BJ (cell line): ENCODE results near the gene ZSCAN18. TPM values are rescaled to one million over a fixed set of nuclear protein-coding genes. Genes with fewer than 3 reads are reported as not detected.

Source experiments
- CTCF ChIA-PET: fragments of 350-600 bp; formaldehyde crosslinking; extraction: SDS; loops from one replicate; lab custom pipeline; 2021; ENCODE audit warnings: antibody characterized with exemption, inconsistent platforms; lab: Yijun Ruan, JAX
- POLR2A ChIA-PET: fragments of 300-600 bp; sonication (Branson Sonifier 250); formaldehyde crosslinking; extraction: SDS; loops from one replicate; lab custom pipeline; 2021; ENCODE audit warnings: antibody characterized with exemption; lab: Charles Lee
- DNase-seq: peaks from one replicate; pipeline ENCODE4 v3.0.0-alpha.2; 2011; ENCODE audit warnings: low read depth
- H3K27me3 ChIP-seq: 2 replicates; pipeline ENCODE4 v1.6.0; 2011; ENCODE audit warnings: low read length; ENCODE audit not compliant: control insufficient read depth, insufficient read depth
- H3K36me3 ChIP-seq: 2 replicates; pipeline ENCODE4 v1.5.1; 2011; ENCODE audit warnings: low read length; ENCODE audit not compliant: control insufficient read depth, insufficient read depth
- H3K4me3 ChIP-seq: 2 replicates; pipeline ENCODE4 v1.5.1; 2011; ENCODE audit warnings: low read depth, mild to moderate bottlenecking, control low read depth, low read length
- polyA plus RNA-seq: library from polyadenylated mRNA; depleted of rRNA; stranded (reverse); fragments of >200 nt; gene quantifications from 2 replicates; pipeline ENCODE4 v1.2.3, GENCODE V29; 2011
- TF ChIP-seq, protein P1 (sequence below): IDR thresholded peaks from 2 replicates; pipeline ENCODE4 v1.5.1; 2011; ENCODE audit warnings: low read depth, mild to moderate bottlenecking, control low read depth, inconsistent platforms, low read length, moderate library complexity; ENCODE audit not compliant: insufficient read depth

ZSCAN18 gene
- polyA plus RNA-seq, 1 experiment: 18.5 TPM

DNA sequence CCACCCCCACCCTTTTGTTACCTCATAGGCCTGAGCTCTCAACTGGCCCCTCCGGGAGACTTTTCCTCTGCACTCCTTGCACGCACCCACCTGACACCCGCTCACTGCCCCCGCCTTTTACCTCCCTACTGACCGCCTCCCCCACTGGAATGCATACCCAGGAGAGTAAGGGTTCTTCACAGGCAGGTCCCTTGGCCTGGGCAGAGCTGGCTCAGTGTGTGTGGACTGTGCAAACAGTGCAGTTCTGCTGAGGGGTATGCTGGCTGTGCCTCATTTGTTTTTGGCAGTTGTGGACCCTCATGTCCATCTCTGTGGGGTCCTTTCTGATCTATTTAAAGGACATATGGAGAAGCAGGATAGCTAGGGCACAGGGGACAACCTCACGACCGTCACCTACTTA is 5.0 kb downstream of the ZSCAN18 start:
- TF ChIP-seq, protein P1, sequence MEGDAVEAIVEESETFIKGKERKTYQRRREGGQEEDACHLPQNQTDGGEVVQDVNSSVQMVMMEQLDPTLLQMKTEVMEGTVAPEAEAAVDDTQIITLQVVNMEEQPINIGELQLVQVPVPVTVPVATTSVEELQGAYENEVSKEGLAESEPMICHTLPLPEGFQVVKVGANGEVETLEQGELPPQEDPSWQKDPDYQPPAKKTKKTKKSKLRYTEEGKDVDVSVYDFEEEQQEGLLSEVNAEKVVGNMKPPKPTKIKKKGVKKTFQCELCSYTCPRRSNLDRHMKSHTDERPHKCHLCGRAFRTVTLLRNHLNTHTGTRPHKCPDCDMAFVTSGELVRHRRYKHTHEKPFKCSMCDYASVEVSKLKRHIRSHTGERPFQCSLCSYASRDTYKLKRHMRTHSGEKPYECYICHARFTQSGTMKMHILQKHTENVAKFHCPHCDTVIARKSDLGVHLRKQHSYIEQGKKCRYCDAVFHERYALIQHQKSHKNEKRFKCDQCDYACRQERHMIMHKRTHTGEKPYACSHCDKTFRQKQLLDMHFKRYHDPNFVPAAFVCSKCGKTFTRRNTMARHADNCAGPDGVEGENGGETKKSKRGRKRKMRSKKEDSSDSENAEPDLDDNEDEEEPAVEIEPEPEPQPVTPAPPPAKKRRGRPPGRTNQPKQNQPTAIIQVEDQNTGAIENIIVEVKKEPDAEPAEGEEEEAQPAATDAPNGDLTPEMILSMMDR: no peak
- Histone ChIP-seq H3K27me3 (no peaks in the 10 kb centered on the region), H3K36me3 (no peaks in the 10 kb centered on the region; the same call in 1 of the 2 replicates), H3K4me3 (no peak overlapping the region)
- no peak for DNase-seq
- CTCF ChIA-PET: interaction anchor here (0.6 kb wide), 1 partner anchor 394 kb away, joined by 3 read pairs; no protein-coding TSS in a partner anchor
- POLR2A ChIA-PET: no interaction called here

DNA sequence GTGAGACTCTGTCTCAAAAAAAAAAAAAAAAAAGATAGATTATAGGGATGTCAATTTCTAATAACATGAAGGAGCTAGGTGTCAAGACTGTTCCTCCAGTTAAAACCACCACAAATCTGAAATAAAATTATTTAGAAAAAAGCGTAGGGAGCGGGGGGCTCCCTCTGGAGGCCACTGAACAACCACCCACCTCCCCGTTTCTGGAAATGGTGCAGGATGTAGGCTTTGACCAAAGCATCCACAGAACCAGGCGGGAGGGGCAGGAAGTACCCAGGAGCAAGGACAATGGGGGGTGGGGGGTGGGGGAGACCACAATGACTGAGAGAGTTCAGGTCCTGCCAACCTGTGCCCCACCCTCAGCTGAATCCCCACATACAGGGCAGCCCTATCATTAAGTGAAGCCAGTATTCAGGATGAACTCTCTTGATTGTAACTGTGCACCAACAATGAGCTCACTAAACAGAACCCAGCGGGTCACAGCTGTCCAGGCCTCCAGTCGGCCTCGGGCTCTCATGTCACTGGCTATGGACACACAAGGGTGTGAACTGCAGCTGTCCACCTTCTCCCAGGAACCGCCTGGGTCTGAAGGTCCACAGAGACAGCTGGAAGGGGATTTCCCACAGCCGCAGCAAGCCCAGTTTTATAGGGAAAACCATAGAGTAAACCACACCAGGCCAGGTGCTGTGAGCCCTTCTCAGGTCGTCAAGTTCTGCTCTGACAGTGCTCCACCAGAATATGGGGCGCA is 6.6 kb downstream of the ZSCAN18 start:
- H3K4me3 ChIP-seq: no peak overlapping the region
- ChIA-PET CTCF (no interaction called here), POLR2A (interaction anchor here (0.6 kb wide), 1 partner anchor 644 kb away, joined by 5 read pairs; no protein-coding TSS in a partner anchor)
- H3K36me3 ChIP-seq: peaks cover 1% of the 10 kb centered on the region
- TF ChIP-seq, protein P1: no peak
- no peaks in the 10 kb centered on the region for H3K27me3 ChIP-seq
- no peak for DNase-seq

DNA sequence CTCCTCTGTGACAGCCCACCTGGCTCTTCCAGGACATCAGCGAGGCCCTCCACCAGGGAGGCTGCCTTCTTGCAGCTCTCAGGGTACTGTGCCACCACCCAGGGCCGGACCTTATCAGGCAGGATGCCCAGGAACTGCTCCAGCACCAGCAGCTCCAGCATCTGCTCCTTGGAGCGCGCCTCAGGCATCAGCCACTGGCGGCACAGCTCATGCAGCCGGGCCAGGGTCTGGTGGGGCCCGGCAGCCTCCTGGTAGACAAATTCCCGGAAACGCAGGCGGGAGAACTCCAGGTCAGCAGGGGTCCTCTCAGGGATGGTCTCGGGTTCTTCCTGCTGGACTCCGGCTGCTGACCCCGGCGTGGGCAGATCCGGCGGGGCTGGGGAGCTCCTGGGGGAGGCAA is 8.2 kb downstream of the ZSCAN18 start:
- CTCF ChIA-PET: interaction anchor here (0.6 kb wide), 1 partner anchor 53 kb away, joined by 3 read pairs; no protein-coding TSS in a partner anchor
- POLR2A ChIA-PET: no interaction called here
- Histone ChIP-seq H3K4me3 (no peak overlapping the region), H3K27me3 (no peaks in the 10 kb centered on the region), H3K36me3 (peaks cover 8% of the 10 kb centered on the region)
- TF ChIP-seq, protein P1: no peak
- DNase-seq: no peak

DNA sequence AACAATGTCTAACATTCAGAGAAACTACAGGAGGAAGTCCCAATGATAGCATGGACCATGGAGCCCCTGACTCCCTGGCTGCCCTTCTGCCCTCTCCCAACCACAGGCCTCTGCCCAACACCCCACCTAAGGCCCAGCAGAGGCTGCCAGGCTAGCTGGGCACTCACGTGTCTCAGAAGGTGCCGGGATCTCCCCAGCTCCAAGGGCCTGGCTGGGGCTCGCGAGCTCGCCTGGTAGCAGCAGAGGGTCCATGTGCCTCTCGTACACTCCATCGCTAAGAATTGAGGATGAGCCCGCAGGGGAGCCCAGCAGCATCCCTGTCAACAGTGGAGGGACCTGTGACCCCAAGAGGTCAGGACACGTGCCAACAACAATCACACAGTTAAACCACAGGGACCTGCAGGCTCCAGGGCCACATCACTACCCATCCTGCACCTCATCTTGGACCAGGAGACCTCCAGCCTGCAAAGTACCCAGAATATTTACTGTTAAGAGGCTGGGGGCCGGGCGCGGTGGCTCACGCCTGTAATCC is 9.4 kb downstream of the ZSCAN18 start:
- Histone ChIP-seq H3K36me3 (peaks cover 10% of the 10 kb centered on the region), H3K27me3 (no peaks in the 10 kb centered on the region), H3K4me3 (no peak overlapping the region)
- ChIA-PET POLR2A (no interaction called here), CTCF (no interaction called here)
- TF ChIP-seq, protein P1: no peak
- DNase-seq: no peak

DNA sequence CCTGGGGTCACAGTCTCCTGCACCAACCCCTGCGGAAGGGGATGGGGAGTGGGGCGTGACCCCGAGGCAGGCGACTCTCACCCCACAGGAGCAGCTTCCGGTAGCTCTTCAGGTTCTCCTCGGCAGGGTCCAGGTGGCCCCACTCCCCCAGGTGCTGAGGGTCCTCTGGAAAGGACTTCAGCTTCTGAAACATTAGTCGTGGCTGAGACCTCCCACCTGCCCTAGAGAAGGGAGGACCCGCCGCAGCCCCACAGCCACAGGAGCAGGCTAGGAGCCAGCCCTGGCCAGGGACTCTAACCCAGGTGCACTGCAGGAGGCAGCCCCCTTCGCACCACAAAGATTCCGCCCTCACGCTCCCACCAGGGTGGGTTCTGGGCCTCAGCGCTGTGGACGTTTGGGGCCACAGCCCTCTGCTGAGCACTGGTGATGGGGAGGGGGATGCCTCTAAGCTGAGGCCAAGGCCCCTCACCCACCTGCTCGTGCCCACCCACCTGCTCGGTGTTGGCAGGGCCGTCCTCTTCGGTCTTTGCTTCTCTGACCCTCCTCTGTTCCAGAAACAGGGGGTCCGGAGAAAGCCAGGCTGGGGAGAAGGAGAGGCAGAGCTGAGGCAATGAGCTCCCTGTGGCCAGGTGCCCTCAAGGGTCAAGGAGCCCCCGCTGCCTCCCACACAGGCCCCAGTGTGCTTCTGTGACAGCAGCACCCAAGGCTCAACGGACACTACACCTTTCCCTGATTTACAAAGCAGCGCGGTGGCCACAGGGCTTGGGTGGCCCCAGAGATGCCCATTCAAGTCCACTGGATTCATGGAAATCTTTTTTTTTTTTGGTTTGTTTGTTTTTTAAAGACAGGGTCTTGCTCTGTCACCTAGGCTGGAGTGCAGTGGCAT is 11.0 kb downstream of the ZSCAN18 start:
- H3K36me3 ChIP-seq: peaks cover 10% of the 10 kb centered on the region
- POLR2A ChIA-PET: no interaction called here
- H3K27me3 ChIP-seq: no peaks in the 10 kb centered on the region
- TF ChIP-seq, protein P1: no peak
- no peak for DNase-seq
- no peak overlapping the region for H3K4me3 ChIP-seq
- CTCF ChIA-PET: no interaction called here
